Endothelial cell (in vitro differentiated cells): Measurements from ENCODE around the gene STARD10. TPM values are rescaled to one million over a fixed set of nuclear protein-coding genes. Genes with fewer than 3 reads are reported as not detected.
A peak's percentile ranks its signal among the peaks of the same experiment; 100 is the strongest.

Source experiments
- DNase-seq: peaks from one replicate; pipeline ENCODE4 v3.0.0; 2021; ENCODE audit warnings: low spot score
- H3K27ac Mint-ChIP-seq: one replicate; pipeline ENCODE4 v1.8.0; 2021; ENCODE audit warnings: mixed read lengths, inconsistent platforms; ENCODE audit not compliant: unreplicated experiment
- H3K27me3 Mint-ChIP-seq: one replicate; pipeline ENCODE4 v1.8.0; 2021; ENCODE audit warnings: mild to moderate bottlenecking, moderate library complexity, mixed read lengths, inconsistent platforms; ENCODE audit not compliant: unreplicated experiment
- H3K36me3 Mint-ChIP-seq: one replicate; pipeline ENCODE4 v1.8.0; 2021; ENCODE audit warnings: mild to moderate bottlenecking, low read depth, mixed read lengths, inconsistent platforms; ENCODE audit not compliant: unreplicated experiment
- H3K4me1 Mint-ChIP-seq: one replicate; pipeline ENCODE4 v1.8.0; 2021; ENCODE audit warnings: mild to moderate bottlenecking, mixed read lengths, inconsistent platforms; ENCODE audit not compliant: unreplicated experiment
- H3K4me3 Mint-ChIP-seq: one replicate; pipeline ENCODE4 v1.8.0; 2021; ENCODE audit warnings: mild to moderate bottlenecking, mixed read lengths, inconsistent platforms; ENCODE audit not compliant: unreplicated experiment
- H3K9me3 Mint-ChIP-seq: one replicate; pipeline ENCODE4 v1.8.0; 2021; ENCODE audit warnings: mixed read lengths, inconsistent platforms; ENCODE audit not compliant: unreplicated experiment
- CTCF ChIP-seq: fragments of 200-600 bp; sonication (generic); IDR thresholded peaks from one replicate; pipeline ENCODE4 v1.5.0; 2021; ENCODE audit warnings: antibody characterized with exemption; ENCODE audit not compliant: unreplicated experiment
- total RNA-seq: library from RNA; stranded (reverse); fragmentation: NEBNext Ultra II Directional; extraction: Animal tissue kit (Norgen Biotek cat#: 25700); gene quantifications from one replicate; pipeline ENCODE4 v1.2.1, GENCODE V29; 2021; ENCODE audit not compliant: unreplicated experiment

STARD10 gene
- total RNA-seq, 1 donor from 2014 or later: 13.4 TPM

GRCh38 chr11:72781063-72781312, 12.9 kb downstream of the STARD10 start:
- H3K4me3 Mint-ChIP-seq: no peak overlapping the region
- H3K4me1 Mint-ChIP-seq: peaks cover 17% of the 10 kb centered on the region
- H3K27me3 Mint-ChIP-seq: peaks cover 13% of the 10 kb centered on the region
- no peaks in the 10 kb centered on the region for H3K9me3 Mint-ChIP-seq
- DNase-seq: no peak
- H3K36me3 Mint-ChIP-seq: peaks cover 6% of the 10 kb centered on the region
- H3K27ac Mint-ChIP-seq: no peak overlapping the region
- TF ChIP-seq CTCF: no peak

GRCh38 chr11:72780296-72781062, 13.4 kb downstream of the STARD10 start:
- Mint-ChIP-seq H3K27me3 (peaks cover 14% of the 10 kb centered on the region), H3K27ac (no peak overlapping the region), H3K4me3 (no peak overlapping the region), H3K4me1 (peaks cover 17% of the 10 kb centered on the region), H3K9me3 (no peaks in the 10 kb centered on the region), H3K36me3 (peaks cover 12% of the 10 kb centered on the region)
- no peak for TF ChIP-seq CTCF
- DNase-seq: no peak

GRCh38 chr11:72779495-72780128, 14.2 kb downstream of the STARD10 start:
- H3K4me1 Mint-ChIP-seq: peaks cover 17% of the 10 kb centered on the region
- H3K27ac Mint-ChIP-seq: peak overlapping the region; percentile 13

DNA sequence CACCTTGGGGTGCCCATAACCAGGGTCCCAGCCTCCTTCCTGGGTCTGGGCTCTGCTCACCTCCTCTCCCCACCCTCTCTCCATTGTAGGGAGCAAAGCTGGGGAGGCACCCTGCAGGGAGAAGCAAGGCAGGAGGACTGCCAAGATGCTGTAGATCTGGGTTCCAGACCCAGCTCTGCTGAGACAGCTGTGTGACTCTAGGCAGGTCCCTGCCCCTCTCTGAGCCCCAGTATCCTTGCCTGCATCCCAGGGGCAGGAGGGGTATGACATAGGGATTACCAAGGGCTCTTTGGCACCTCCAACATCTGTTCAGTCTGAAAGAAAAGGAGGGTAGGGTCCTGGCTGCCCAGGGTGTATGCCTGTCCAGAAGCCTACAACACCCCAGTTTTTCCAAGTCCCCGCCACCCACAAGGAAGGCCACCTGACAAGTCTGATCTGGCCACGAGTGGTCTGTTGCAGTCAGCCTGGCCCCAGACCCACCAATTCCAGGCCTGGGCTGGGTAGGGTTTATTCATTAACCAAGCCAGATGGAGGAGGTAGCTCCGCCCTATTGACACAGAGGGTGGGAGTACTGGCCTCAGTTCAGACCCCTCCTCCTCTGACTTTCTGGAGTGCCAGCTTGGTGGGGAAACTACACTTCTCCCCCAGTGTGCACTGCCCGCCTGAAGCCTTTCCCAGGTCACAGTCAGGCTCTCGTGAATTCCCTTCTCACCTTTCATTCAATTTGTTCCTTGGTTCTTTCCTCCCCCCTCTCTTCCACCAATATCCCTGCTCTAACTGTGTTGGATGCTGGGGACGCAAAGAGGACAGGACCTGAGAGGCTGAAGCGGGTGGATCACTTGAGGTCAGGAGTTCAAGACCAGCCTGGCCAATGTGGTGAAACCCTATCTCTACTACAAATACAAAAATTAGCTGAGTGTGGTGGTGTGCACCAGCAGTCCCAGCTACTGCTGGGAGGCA, 15.0 kb downstream of the STARD10 start:
- Mint-ChIP-seq H3K4me3 (no peak overlapping the region), H3K36me3 (peaks cover 16% of the 10 kb centered on the region), H3K27me3 (peaks cover 12% of the 10 kb centered on the region), H3K27ac (no peak overlapping the region), H3K4me1 (peaks cover 17% of the 10 kb centered on the region), H3K9me3 (no peaks in the 10 kb centered on the region)
- TF ChIP-seq CTCF: no peak
- no peak for DNase-seq

More at GRCh38 chr11:72779495-72780128, 14.2 kb downstream of the STARD10 start:
- no peak for TF ChIP-seq CTCF
- Mint-ChIP-seq H3K9me3 (no peaks in the 10 kb centered on the region), H3K4me3 (peak overlapping the region; percentile 57), H3K36me3 (peaks cover 16% of the 10 kb centered on the region), H3K27me3 (peaks cover 14% of the 10 kb centered on the region)
- no peak for DNase-seq
